Measurements from ENCODE around the gene VGLL3.
"Not testable (repeated sequence)": the region's sequence is repeated elsewhere in the genome, so short reads cannot be mapped to it uniquely, and the experiment has no call there.

Gene VGLL3, protein sequence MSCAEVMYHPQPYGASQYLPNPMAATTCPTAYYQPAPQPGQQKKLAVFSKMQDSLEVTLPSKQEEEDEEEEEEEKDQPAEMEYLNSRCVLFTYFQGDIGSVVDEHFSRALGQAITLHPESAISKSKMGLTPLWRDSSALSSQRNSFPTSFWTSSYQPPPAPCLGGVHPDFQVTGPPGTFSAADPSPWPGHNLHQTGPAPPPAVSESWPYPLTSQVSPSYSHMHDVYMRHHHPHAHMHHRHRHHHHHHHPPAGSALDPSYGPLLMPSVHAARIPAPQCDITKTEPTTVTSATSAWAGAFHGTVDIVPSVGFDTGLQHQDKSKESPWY

GRCh38 chr3:86990734-86991481 lies at the start of gene VGLL3:
TSS of gene VGLL3 (minus strand) at chr3:86991149. CDS start at chr3:86990743, 406 bp downstream.
- DNase-seq (ENCODE audit: low read depth in 2 of 2), result no peak

- DNase-seq (ENCODE audit: low read depth in 2 of 2), result no peak
Observed at GRCh38 chr3:87037652-87038051, 46.7 kb upstream of the VGLL3 start.

DNA sequence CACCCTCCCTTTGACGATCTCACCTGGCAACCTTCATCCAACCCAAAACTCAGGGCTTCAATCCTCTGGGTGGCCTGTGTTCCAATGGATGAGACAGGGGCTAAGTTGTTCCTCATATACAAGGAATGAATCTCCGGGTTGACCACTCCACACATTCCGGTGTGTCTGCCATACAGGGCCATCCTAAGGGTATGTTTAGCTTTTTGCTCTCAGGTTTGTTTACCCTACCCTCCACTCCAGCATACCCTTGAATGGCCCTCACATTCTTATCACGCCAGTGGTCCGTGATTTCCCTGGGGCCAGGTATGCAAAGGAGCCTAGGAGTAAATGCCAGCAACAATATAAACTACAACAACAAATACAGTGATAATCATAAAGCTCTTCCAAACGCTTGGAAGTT lies 45.7 kb upstream of the VGLL3 start:
- no peak for DNase-seq (ENCODE audit: low read depth in 2 of 2)

DNA sequence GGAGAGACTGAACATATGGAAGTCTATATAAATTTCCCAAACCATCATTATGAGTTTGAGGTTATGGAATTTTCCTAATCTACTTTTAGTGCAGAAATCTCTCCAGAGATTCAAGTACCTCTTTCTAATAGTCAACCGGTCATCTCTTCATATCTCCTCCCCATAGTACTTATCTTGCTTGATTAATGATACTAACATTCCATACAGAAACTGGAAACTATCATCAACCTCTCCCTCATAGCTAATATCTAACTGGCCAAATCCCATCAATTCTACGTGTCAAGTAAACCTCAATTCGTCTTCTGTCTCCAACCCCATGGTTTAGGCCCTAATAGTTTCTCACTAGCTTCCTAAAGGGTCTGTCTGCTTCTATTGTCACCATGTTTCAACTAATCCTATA lies 44.4 kb upstream of the VGLL3 start:
- DNase-seq (ENCODE audit: low read depth in 2 of 2), result no peak

- DNase-seq (ENCODE audit: low read depth in 2 of 2), result no peak
Observed at GRCh38 chr3:87033205-87033604, 42.3 kb upstream of the VGLL3 start.

GRCh38 chr3:87025661-87026645 lies 35.0 kb upstream of the VGLL3 start:
- no peak for DNase-seq (ENCODE audit: low read depth in 2 of 2)

- DNase-seq (ENCODE audit: low read depth in 2 of 2), result not testable (repeated sequence)
Observed at GRCh38 chr3:87017370-87017769, 26.4 kb upstream of the VGLL3 start.

DNA sequence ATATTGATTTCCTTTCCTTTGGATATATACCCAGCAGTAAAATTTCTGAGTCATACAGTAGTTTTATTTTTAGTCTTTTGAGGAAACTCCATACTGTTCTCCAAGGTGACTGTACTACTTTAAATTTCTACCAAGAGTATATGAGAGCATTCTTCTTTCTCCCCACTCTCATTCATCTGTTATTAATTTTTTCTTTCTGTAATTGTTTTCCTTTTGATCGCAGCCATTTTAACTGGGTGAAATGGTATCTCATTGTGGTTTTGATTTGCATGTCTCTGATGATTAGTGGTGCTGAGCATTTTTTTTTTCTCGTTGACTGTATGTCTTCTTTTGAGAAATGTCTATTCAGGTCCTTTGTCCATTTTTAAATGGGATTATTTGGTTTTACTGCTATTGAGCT lies 18.3 kb upstream of the VGLL3 start:
- no peak for DNase-seq (ENCODE audit: low read depth in 2 of 2)

- no peak for DNase-seq (ENCODE audit: low read depth in 2 of 2)
Observed at GRCh38 chr3:87006844-87007439, 16.0 kb upstream of the VGLL3 start.

GRCh38 chr3:87004883-87005282 lies 13.9 kb upstream of the VGLL3 start:
- DNase-seq (ENCODE audit: low read depth in 2 of 2), result no peak

DNA sequence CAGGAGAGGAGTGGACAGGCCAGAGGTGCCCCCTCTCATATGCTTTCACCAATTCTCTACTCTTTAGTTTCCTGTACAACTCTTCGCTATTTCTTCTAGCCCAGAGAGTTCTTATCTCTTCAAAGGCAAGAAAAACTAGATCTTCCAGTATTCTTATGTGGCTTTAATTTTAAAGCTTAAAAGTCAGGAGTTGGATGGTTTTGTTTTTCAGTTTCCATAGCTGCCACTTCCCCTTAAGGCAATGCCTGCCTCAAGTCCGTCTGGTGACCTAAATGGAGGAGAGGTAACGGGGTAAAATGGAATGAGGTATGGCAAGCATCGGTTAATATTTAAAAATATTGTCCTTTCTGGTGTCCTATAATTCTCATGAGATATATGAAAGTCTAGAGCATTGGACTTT lies 11.4 kb upstream of the VGLL3 start:
- no peak for DNase-seq (ENCODE audit: low read depth in 2 of 2)

DNA sequence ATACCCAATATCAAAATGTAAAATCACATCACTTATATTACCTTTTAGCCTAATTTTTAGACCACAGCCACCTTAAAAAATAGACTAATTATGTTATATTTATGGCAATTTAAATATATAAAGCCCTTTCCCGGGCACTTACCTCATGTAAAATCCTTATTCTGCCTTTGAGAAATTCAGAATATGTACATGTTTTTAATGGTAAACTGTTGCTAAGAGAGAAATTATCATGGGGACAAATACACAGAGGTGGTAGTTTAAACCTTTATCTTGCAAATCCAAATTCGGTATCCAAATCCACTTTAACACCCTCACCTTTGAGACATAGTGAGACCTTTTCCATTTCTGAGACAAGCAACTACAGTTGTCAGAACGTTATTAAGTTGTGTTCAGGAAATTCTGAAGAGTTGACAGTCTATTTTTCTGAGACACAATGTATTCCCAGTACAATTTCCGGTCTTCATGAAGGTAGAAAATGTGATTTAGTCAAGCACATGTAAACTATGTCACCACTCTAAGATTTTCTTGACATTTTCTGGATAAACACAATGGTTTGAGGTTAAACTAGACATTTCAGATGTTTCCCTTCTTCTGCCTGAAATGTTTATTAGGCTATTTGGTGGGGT lies 10.6 kb upstream of the VGLL3 start:
- no peak for DNase-seq (ENCODE audit: low read depth in 2 of 2)

- DNase-seq (ENCODE audit: low read depth in 2 of 2), result no peak
Observed at GRCh38 chr3:87000940-87001339, 10.0 kb upstream of the VGLL3 start.

DNA sequence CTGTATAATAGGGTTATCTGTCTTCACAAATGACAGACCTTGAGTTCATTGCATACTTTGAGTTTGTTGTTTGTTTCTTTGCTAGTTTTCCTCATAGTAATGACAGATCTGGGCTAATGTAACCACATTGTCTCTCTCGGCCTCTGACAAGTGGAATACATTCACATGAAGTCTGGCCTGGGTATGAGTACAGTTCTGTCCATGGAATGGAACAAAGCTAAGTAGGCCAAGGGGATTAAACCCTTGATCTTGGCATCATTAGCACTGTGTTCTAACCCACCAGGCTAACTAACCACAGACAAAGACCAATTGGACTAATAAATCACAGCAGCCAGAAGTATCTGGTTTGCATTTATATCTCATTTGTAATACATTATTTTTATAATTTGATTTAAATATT lies 7.6 kb upstream of the VGLL3 start:
- no peak for DNase-seq (ENCODE audit: low read depth in 2 of 2)

DNA sequence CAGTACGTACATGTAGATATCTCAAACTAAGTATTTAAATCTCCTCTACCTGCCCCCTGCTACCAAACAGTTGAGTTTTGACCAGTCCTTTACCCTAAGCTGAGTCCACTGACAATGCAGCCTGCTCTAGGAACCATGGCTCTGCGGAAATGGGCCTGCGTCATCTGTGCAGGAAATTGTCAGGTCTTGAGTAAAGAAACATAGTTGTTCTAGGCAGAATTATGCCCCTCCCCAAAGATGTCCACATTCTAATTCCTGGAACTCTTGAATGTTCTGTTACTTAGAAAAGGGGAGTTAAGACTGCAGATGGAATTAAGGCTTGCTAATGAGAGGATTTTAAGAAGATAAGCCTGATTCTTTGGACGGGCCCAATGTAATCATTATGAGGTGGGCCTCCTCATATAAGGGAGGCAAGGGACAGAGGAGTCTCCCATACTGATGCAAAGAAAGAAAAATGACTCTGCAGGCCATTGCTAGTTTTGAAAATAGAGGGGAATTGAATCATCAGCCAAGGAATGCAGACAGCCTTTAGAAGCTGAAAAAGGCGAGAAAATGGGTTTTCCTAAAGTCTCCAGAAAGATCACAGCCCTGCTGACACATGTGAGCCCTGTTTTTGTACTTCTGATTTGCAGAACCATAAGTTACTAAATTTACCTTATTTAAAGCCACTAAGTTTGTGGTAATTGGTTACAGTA lies 5.5 kb upstream of the VGLL3 start:
- DNase-seq (ENCODE audit: low read depth in 2 of 2), result no peak

GRCh38 chr3:86995537-86995936 lies 4.6 kb upstream of the VGLL3 start:
- no peak for DNase-seq (ENCODE audit: low read depth in 2 of 2)

DNA sequence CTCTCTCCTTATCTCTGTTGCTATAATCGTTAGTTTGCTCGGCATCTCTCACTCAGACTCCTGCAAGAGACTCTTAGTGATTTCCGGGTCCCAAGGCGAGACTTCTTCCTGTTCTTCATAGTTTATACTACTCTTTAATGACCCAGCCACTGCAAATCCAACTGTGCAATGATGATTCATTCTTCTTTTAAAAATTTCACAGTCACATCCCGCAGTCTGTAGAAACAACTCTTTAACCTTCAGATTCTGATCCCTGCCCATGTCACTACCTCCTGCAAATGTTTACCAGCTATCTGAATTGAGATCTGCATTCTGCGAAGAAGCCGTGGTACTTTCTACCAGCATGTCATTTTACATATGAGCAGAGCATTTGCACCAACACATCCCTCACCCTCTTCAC lies 2.8 kb upstream of the VGLL3 start:
- no peak for DNase-seq (ENCODE audit: low read depth in 2 of 2)

DNA sequence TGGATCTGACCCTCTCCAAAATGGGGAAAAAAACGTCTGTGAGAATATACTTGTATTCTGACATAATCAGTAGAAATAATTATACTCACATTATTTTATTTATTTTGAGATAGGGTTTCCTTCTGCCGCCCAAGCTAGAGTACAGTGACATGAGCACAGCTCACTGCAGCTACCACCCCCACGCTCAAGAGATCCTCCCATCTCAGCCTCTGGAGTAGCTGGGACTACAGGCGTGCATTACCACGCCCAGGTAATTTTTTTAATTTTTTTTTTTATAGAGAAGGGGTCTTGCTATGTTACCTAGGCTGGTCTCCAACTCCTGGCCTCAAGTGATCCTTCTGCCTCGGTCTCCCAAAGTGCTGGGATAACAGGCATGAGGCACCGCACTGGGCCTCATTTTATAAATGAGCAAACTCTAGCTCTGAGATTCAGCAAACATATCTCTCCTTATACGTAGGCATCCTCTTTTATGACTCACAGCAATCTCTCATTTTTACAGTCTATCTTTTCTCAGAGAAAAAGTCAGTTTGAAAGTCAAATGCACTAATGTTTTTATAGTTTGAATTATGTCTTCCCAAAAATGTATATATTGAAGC lies 989 bp upstream of the VGLL3 start:
- DNase-seq (ENCODE audit: low read depth in 2 of 2), result no peak

DNA sequence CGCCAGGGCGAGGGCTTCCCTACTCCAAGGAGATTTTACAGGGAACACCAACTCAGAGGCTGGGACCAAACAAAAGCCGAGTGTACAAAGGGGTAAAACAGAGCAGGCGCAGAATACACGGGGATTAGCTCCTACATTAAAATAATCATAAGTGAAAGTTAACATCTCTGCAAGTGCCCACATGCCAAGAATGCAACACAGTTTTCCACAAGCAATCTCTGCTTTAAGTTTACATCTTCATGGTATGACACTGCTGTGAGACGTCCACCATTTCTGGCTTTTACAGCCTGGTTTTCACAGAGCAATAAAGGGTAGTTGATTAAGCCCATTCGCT lies 500 bp upstream of the VGLL3 start:
- no peak for DNase-seq (ENCODE audit: low read depth in 2 of 2)

DNA sequence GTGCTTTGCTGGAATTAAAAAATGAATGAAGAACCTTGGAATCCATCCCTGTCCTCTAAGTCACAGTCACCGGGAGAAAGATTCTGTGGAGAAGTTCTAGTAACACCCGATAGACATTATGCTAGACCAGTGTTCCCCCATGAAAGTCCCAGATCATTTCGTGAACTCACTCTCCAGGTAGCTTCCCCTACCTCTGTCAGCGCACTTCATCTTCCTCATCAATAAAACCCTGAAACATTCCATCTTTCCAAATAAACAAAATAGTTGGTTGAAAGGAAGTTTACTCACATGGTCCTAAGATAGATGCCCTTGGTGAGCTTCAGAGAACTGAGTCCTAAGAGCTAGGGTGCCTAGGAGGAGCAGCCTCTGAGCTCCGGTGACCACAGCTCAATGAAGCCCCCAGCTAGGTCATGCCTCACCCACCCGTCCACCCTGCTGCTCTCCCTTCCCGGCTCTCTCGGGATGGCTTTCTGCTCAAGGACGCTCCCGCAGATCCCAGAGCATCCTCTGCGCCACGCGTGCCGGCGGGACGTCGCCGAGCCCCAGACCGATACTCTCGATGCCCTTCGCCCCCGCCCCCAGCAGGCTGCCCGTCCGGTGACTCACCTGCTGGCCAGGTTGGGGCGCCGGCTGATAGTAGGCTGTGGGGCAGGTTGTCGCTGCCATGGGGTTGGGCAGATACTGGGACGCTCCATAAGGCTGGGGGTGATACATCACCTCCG lies 776 bp downstream of the VGLL3 start:
- DNase-seq (ENCODE audit: low read depth in 2 of 2), result no peak

Data from activated CD4-positive, alpha-beta T cell treated with anti-CD3 and anti-CD28 coated beads for 24 hours (primary cell).